Uterus (tissue), 2 donors: Measurements from ENCODE around the gene RNF168.

ENCODE experiments used
- CTCF ChIP-seq, 4 experiments: fragments of 200-600 bp in 2 of 4; fragments of 450-650 bp in 2 of 4; sonication (generic) in 2 of 4; IDR thresholded peaks; one replicate each; pipeline ENCODE4 v1.5.1; 2016 to 2019; ENCODE audit warnings: antibody characterized with exemption in 4 of 4, mild to moderate bottlenecking in 2 of 4, moderate library complexity in 1 of 4
- POLR2A ChIP-seq, 2 donors: fragments of 450-650 bp; IDR thresholded peaks; one replicate each; pipeline ENCODE4 v1.6.1; 2016; ENCODE audit warnings: antibody characterized with exemption in 2 of 2, mild to moderate bottlenecking in 1 of 2, moderate library complexity in 1 of 2

- TF ChIP-seq CTCF (IDR thresholded peaks at IDR 0.05) (no peak), POLR2A (IDR thresholded peaks at IDR 0.05) (no peak)
Measured at GRCh38 chr3:196504556-196504955, 988 bp upstream of the RNF168 start.
